GM12892 (cell line): ENCODE data around the gene GRM1.

Experiments
- POLR2A ChIP-seq: IDR thresholded peaks from 2 replicates; pipeline ENCODE4 v1.6.1; 2011; ENCODE audit warnings: low read depth, low read length, control low read depth
- POLR2AphosphoS5 ChIP-seq: IDR thresholded peaks from 2 replicates; pipeline ENCODE4 v1.6.1; 2011; ENCODE audit warnings: low read depth, low read length, control low read depth

GRCh38 chr6:146302994-146303393 is 274.1 kb downstream of the GRM1 start:
- no peak for TF ChIP-seq POLR2A
- no peak for TF ChIP-seq POLR2AphosphoS5
